BLaER1 treated with 17β-estradiol and CSF1 and Interleukin-3, amounts not matched to agents 10 nM and 100 nM (cell line): ENCODE measurements around the gene SCO2.

Experiments
- H3K27ac ChIP-seq, 11 experiments: shearing (Covaris generic); formaldehyde crosslinking; 2 replicates each; pipeline ENCODE4 v1.8.1; 2022
- H3K27me3 ChIP-seq, 11 experiments: shearing (Covaris generic); formaldehyde crosslinking; 2 replicates each; pipeline ENCODE4 v1.8.1; 2022
- H3K36me3 ChIP-seq, 11 experiments: shearing (Covaris generic); formaldehyde crosslinking; 2 replicates each; pipeline ENCODE4 v1.8.1; 2022
- H3K4me1 ChIP-seq, 10 experiments: shearing (Covaris generic); formaldehyde crosslinking; 2 replicates each; pipeline ENCODE4 v1.8.1; 2022
- H3K4me2 ChIP-seq, 11 experiments: shearing (Covaris generic); formaldehyde crosslinking; 2 replicates each; pipeline ENCODE4 v1.8.1; 2022
- H3K4me3 ChIP-seq, 10 experiments: shearing (Covaris generic); formaldehyde crosslinking; 2 replicates each; pipeline ENCODE4 v1.8.1; 2022
- H3K9ac ChIP-seq, 11 experiments: shearing (Covaris generic); formaldehyde crosslinking; 2 replicates each; pipeline ENCODE4 v1.8.1; 2022
- H3K9me3 ChIP-seq, 11 experiments: shearing (Covaris generic); formaldehyde crosslinking; replicated peaks in 1 of 11; 2 replicates each; pipeline ENCODE4 v1.8.1; 2022
- H4K20me1 ChIP-seq, 11 experiments: shearing (Covaris generic); formaldehyde crosslinking; 2 replicates each; pipeline ENCODE4 v1.8.1; 2022
- Cebpa-rat ChIP-seq, 11 experiments: shearing (Covaris generic); IDR thresholded peaks; 2 replicates each; pipeline ENCODE4 v1.8.1; 2022

Gene SCO2, protein sequence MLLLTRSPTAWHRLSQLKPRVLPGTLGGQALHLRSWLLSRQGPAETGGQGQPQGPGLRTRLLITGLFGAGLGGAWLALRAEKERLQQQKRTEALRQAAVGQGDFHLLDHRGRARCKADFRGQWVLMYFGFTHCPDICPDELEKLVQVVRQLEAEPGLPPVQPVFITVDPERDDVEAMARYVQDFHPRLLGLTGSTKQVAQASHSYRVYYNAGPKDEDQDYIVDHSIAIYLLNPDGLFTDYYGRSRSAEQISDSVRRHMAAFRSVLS

DNA sequence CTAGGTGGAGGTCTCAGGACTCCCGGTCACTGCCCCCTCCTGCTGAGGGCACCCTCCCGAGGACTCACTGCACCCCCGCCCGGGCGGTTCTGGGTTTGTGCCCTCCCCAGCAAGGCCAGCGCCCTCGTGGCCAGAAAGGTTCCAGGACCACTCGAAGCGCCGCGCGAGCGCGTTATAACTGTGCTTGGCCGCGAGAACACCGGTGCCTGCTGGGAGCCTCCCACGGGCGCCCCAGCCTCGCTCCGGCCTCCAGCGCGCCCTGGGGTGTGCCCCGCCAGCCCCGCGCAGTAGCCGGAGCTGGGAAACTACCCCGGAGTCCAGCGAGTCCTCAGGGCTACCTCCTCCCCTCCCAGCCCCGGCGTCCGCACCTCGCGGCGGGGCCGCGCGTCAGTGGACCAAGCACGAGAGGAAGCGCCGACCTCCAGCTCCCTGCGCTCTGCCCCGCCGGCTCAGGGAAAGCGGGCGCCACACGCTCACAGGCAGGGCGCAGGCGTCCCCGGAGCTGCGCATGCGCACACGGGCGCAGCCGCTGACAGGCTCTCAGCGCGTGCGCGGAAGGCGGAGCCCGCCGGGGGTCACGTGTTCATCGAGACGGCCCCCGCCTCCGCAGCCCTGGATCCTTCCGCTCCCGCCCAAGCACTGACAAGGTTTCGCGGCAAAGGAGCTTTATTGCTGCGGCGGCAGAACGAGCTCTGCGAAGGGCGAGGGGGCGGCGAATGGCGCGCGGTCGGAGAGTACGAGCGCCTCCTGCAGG lies at the start of gene SCO2:
Gene SCO2 (minus strand): TSS at position 495 of the 754 bp plus-strand sequence. CDS start 1,187 bp downstream, outside the sequence.
- Histone ChIP-seq H3K9me3 (peaks cover 7 to 17% (median 12%) of the 10 kb centered on the region in 11 experiments; a peak in 20 of 22 replicates), H3K4me3 (peak within 1 kb of the TSS; percentile 64 to 84 (median 74)), H3K36me3 (peaks cover 36 to 45% (median 42%) of the 10 kb centered on the region in 11 experiments), H4K20me1 (peaks cover 20 to 44% (median 36%) of the 10 kb centered on the region in 11 experiments), H3K9ac (peak within 1 kb of the TSS; percentile 88 to 96 (median 95)), H3K27me3 (peaks cover 11 to 25% (median 19%) of the 10 kb centered on the region in 11 experiments), H3K4me2 (peak within 1 kb of the TSS; percentile 96 to 100 (median 98)), H3K27ac (peak within 1 kb of the TSS; percentile 92 to 98 (median 95)), H3K4me1 (peaks cover 34 to 60% (median 51%) of the 10 kb centered on the region in 10 experiments)
- TF ChIP-seq Cebpa-rat (IDR thresholded peaks at IDR 0.05) = no peak

DNA sequence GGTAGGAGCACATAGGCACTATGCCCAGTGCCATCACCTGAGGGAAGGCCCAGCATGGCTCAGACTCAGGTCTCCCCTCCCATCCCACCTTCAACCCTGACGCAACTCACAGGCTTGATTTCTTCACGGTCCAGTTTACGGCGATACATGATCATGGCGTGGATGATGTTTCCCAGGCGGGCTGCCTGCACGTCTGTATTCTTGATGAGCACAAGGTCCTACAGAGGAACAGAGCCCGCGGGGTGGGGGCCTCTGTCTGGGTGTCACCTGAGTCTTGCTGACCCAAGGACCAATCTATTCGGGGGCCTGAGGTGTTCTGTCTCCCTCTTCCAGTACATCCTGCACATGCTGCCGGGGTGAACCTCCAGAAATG lies 49.0 kb upstream of the SCO2 start:
- no peak overlapping the region for H3K4me2 ChIP-seq
- H3K4me1 ChIP-seq = peaks cover 6 to 59% (median 38%) of the 10 kb centered on the region in 10 experiments; a peak in 19 of 20 replicates
- peaks cover 0 to 61% (median 29%) of the 10 kb centered on the region in 11 experiments; a peak in 15 of 22 replicates for H4K20me1 ChIP-seq
- TF ChIP-seq Cebpa-rat (IDR thresholded peaks at IDR 0.05) = no peak
- H3K27ac ChIP-seq = no peak overlapping the region
- H3K9me3 ChIP-seq = no peaks in the 10 kb centered on the region
- H3K4me3 ChIP-seq = no peak overlapping the region
- H3K27me3 ChIP-seq = no peaks in the 10 kb centered on the region
- 0 out of 22 replicates have a peak overlapping the region, but pooled peaks of 1 of the 11 experiments have one; percentile 19 for H3K9ac ChIP-seq
- peaks cover 37 to 95% (median 79%) of the 10 kb centered on the region in 11 experiments for H3K36me3 ChIP-seq

DNA sequence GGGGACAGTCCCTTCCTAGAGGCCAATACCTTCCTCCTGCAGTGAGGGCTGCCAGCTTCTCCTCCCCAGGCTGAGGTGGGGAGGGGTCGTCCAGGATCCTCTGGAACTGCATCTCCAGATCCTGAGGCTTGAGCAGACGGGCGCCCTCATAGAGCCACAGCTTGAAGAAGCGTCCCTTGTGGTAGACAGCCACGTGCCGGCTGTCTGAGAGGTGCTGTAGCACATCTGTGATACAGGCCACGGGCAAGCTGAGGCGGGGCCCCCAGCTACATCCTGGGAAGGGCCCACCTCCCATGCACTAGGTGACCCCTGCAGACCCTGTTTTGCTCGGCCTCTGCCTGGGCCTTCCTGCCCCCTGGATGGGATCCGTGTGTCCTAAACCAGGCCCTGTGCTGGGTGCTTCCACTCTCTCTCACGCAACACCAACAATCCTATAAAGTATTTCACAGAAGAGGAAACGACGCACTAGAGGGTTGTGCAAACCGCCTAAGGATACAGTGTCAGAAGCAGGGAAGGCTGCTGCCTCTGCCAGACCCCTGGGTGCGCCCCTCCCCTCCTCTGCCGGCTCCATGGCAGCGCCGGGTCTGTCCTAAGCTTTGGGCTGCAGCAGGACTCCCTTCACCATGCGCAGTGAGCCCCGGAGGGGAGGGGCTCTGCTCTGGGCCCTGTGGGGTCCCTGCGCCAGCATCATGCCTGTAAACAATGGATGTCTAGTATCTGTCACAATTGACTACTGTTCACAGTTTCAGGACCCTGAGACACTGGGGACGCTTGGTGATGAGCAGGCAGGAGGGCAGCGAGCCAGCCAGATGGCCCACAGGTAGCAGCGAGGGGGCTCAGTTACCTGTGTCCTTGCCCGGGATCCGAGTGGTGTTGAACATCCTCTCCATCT lies 48.3 kb upstream of the SCO2 start:
- Histone ChIP-seq H3K9ac (0 out of 22 replicates have a peak overlapping the region, but pooled peaks of 1 of the 11 experiments have one; percentile 19), H3K4me3 (no peak overlapping the region), H4K20me1 (peaks cover 0 to 67% (median 34%) of the 10 kb centered on the region in 11 experiments; a peak in 15 of 22 replicates), H3K9me3 (peaks cover 0 to 4% (median 0%) of the 10 kb centered on the region in 11 experiments; a peak in 2 of 22 replicates), H3K36me3 (peaks cover 37 to 95% (median 79%) of the 10 kb centered on the region in 11 experiments), H3K27me3 (no peaks in the 10 kb centered on the region), H3K27ac (no peak overlapping the region), H3K4me2 (no peak overlapping the region), H3K4me1 (peaks cover 0 to 59% (median 41%) of the 10 kb centered on the region in 10 experiments; a peak in 18 of 20 replicates)
- TF ChIP-seq Cebpa-rat (IDR thresholded peaks at IDR 0.05) = no peak

DNA sequence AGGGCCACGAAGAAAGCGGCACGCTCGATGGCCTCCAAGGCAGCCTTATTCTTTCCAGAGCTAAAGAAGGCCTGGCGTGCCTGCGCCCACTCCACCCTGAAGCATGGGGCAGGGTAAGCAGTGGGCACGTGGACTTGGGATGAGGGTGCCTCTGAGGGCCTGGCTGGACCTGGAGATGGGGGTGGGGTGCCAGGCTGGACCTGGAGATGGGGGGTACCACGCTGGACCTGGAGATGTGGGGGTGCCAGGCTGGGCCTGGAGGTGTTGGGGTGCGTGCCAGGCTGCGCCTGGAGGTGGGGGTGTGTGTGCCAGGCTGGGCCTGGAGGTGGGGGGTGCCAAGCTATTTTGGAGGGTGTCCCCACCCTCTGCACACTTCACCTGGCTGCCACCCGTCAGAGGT lies 47.6 kb upstream of the SCO2 start:
- Histone ChIP-seq H3K9me3 (peaks cover 0 to 4% (median 0%) of the 10 kb centered on the region in 11 experiments; a peak in 2 of 22 replicates), H3K4me3 (no peak overlapping the region), H3K27me3 (no peaks in the 10 kb centered on the region), H3K36me3 (peaks cover 41 to 97% (median 81%) of the 10 kb centered on the region in 11 experiments), H4K20me1 (peaks cover 0 to 72% (median 34%) of the 10 kb centered on the region in 11 experiments; a peak in 15 of 22 replicates), H3K4me2 (peak overlapping the region in 1 of 11 experiments; percentile 81; a peak in 1 of 22 replicates), H3K9ac (no peak overlapping the region), H3K27ac (no peak overlapping the region), H3K4me1 (peaks cover 0 to 54% (median 44%) of the 10 kb centered on the region in 10 experiments; a peak in 18 of 20 replicates)
- no peak for TF ChIP-seq Cebpa-rat (IDR thresholded peaks at IDR 0.05)

DNA sequence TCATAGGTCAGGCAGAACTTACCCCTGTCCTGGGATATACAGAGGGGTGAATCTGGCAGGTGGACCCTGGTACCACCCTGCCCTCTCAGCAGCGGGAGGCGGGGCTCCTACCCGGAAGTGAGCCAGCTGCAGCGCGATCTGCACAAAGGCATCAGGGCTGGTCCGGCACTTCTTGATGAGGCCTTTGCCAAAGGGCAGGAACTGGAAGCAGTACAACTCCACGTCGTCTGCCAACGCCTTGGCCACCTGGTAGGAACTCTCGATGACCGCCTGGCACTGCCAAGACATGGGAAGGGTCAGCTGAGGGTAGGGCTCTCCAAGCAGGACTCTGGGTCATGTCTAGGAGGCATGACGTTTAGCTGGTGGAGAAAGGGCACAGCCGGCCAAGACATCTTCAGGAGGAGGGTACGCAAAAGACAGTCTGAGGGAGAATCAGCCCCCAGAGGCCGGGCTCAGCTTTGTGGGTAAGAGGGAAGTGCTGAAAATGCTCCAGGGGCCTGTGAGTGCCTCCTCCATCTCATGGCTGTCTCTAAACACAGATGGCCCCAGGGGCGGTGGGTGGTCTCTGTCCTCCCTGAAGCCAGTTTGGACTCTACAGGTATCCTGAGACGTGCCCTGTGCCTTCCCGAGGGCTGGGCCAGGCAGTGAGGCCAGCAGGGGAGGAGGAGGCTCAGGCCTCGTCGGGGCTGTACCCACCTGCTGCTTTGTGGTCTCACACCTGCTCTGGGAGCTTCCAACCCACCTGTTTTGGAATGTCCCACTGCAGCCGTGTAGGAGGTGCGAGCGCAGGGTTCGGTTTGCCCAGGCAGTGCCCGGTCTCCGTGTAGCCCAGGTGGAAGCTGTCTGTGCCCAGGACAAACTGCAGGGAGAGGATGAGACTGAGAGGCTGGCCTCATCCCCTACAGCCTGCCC lies 46.1 kb upstream of the SCO2 start:
- Histone ChIP-seq H3K4me1 (peaks cover 0 to 47% (median 42%) of the 10 kb centered on the region in 10 experiments; a peak in 18 of 20 replicates), H3K27ac (no peak overlapping the region), H3K4me2 (peak overlapping the region; percentile 13 to 87 (median 79); a peak in 20 of 22 replicates), H3K4me3 (no peak overlapping the region), H3K9me3 (peaks cover 0 to 4% (median 0%) of the 10 kb centered on the region in 11 experiments; a peak in 2 of 22 replicates), H4K20me1 (peaks cover 0 to 61% (median 34%) of the 10 kb centered on the region in 11 experiments; a peak in 15 of 22 replicates), H3K36me3 (peaks cover 49 to 98% (median 82%) of the 10 kb centered on the region in 11 experiments), H3K27me3 (no peaks in the 10 kb centered on the region), H3K9ac (peak overlapping the region in 4 of 11 experiments; percentile 18 to 39 (median 32); a peak in 4 of 22 replicates)
- no peak for TF ChIP-seq Cebpa-rat (IDR thresholded peaks at IDR 0.05)

DNA sequence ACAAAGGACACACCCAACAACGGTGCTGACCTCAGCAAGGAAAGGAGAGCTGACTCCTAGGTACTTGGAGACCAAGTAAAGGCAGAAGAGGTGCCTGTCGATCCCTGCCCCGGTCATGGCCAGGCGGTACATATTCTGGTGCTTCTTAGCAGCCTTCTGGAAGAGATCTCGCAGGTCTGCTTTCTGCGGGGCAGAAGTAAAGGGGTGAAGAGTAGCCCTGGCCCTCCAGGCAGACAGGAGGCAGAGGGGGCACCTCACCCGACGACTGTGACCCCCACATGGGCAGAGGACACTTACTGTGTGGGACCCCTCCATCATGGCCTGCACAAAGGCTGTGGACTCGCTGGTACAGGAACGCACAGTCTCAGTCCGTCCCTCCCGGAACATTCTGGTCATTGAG lies 45.5 kb upstream of the SCO2 start:
- no peak for TF ChIP-seq Cebpa-rat (IDR thresholded peaks at IDR 0.05)
- Histone ChIP-seq H3K36me3 (peaks cover 44 to 91% (median 75%) of the 10 kb centered on the region in 11 experiments), H3K4me2 (peak overlapping the region; percentile 13 to 87 (median 79); a peak in 20 of 22 replicates)

More for the DNA sequence above, 45.5 kb upstream of the SCO2 start:
- H3K27me3 ChIP-seq = no peaks in the 10 kb centered on the region
- H3K4me1 ChIP-seq = peaks cover 0 to 47% (median 42%) of the 10 kb centered on the region in 10 experiments; a peak in 18 of 20 replicates
- H3K9ac ChIP-seq = peak overlapping the region in 5 of 11 experiments; percentile 5 to 49 (median 38); a peak in 5 of 22 replicates
- peaks cover 0 to 61% (median 34%) of the 10 kb centered on the region in 11 experiments; a peak in 14 of 22 replicates for H4K20me1 ChIP-seq
- no peak overlapping the region for H3K4me3 ChIP-seq
- no peak overlapping the region for H3K27ac ChIP-seq
- H3K9me3 ChIP-seq = peaks cover 0 to 4% (median 0%) of the 10 kb centered on the region in 11 experiments; a peak in 2 of 22 replicates
